HepG2 (cell line): ENCODE data around the gene PSEN2. TPM values are rescaled to one million over a fixed set of nuclear protein-coding genes. Genes with fewer than 3 reads are reported as not detected.

Experiments used
- ATAC-seq: fragments of 200-7000 bp; cut with Tn5 transposase; 3 replicates; pipeline ENCODE4 v1.9.1; 2020; ENCODE audit warnings: mild to moderate bottlenecking, moderate library complexity
- BruUV-seq: library from RNA; stranded (reverse); fragments of 400-500 nt; replicated peaks from 2 replicates; lab custom pipeline; 2021; lab: Mats Ljungman, UMichigan
- CTCF ChIA-PET: fragments of 300-600 bp; formaldehyde crosslinking; extraction: SDS; loops from one replicate; lab custom pipeline; 2021; ENCODE audit warnings: low total read pairs, inconsistent platforms, low intra/inter-chr PET ratio; lab: Yijun Ruan, JAX
- POLR2A ChIA-PET: fragments of 350-600 bp; sonication (Branson Sonifier 250); formaldehyde crosslinking; loops from one replicate; lab custom pipeline; 2020; ENCODE audit warnings: antibody characterized with exemption, inconsistent platforms; lab: Yijun Ruan, JAX
- DNase-seq: peaks from one replicate; pipeline ENCODE4 v3.0.0-alpha.2; 2015; ENCODE audit warnings: low spot score
- FAIRE-seq: peaks from 3 replicates; lab custom pipeline; 2011; peaks lifted over from hg19 to GRCh38; lab: Jason Lieb, UNC
- H2AFZ ChIP-seq: one replicate; pipeline ENCODE4 v1.6.1; 2011; ENCODE audit warnings: low read length, inconsistent platforms
- H3K27ac ChIP-seq: fragments of 300-600 bp; 3 replicates; pipeline ENCODE4 v1.8.0; 2011; ENCODE audit warnings: mixed run types, mild to moderate bottlenecking, mixed read lengths, low read length, inconsistent platforms; ENCODE audit not compliant: insufficient read depth; ENCODE audit errors: extremely low read length
- H3K27me3 ChIP-seq, 2 experiments: fragments of 200-600 bp in 1 of 2; 2 replicates in 1 of 2; 3 replicates in 1 of 2; pipeline versions ENCODE4 v1.6.0 to v1.8.0; 2011; ENCODE audit warnings: low read length in 2 of 2, mild to moderate bottlenecking in 2 of 2, moderate library complexity in 2 of 2, inconsistent platforms in 1 of 2; ENCODE audit not compliant: insufficient read depth in 2 of 2, control insufficient read depth in 1 of 2
- H3K36me3 ChIP-seq, 2 experiments: fragments of 200-600 bp in 1 of 2; replicated peaks in 1 of 2; 2 replicates in 1 of 2; 3 replicates in 1 of 2; pipeline versions ENCODE4 v1.5.1 to v1.8.0; 2011; ENCODE audit warnings: low read length in 2 of 2, inconsistent platforms in 1 of 2; ENCODE audit not compliant: insufficient read depth in 2 of 2, control insufficient read depth in 1 of 2
- H3K4me1 ChIP-seq: 2 replicates; pipeline ENCODE4 v1.5.1; 2012; ENCODE audit warnings: low read length, inconsistent platforms; ENCODE audit not compliant: insufficient read depth
- H3K4me2 ChIP-seq: 2 replicates; pipeline ENCODE4 v1.6.0; 2011; ENCODE audit warnings: low read depth, low read length, inconsistent platforms
- H3K4me3 ChIP-seq, 3 experiments: fragments of 200-600 bp in 1 of 3; sonication (generic), shearing (Covaris generic) in 1 of 3; replicated peaks in 1 of 3; 2 replicates each; pipeline ENCODE4 v1.5.1; 2011 to 2016; ENCODE audit warnings: low read length in 3 of 3, inconsistent platforms in 2 of 3, low read depth in 2 of 3, mild to moderate bottlenecking in 2 of 3, control low read depth in 1 of 3, mixed read lengths in 1 of 3; ENCODE audit not compliant: insufficient read depth in 1 of 3
- H3K79me2 ChIP-seq: one replicate; pipeline ENCODE4 v1.6.1; 2011; ENCODE audit warnings: low read length, inconsistent platforms; ENCODE audit not compliant: insufficient read depth
- H3K9ac ChIP-seq: 2 replicates; pipeline ENCODE4 v1.6.0; 2011; ENCODE audit warnings: mild to moderate bottlenecking, low read depth, low read length, inconsistent platforms; ENCODE audit not compliant: insufficient read depth
- H3K9me3 ChIP-seq: 2 replicates; pipeline ENCODE4 v1.5.1; 2012; ENCODE audit warnings: mild to moderate bottlenecking, low read length
- H4K20me1 ChIP-seq: 2 replicates; pipeline ENCODE4 v1.6.0; 2011; ENCODE audit warnings: inconsistent platforms, mild to moderate bottlenecking, low read length, moderate library complexity; ENCODE audit not compliant: insufficient read depth
- AHR ChIP-seq: IDR thresholded peaks from 2 replicates; pipeline ENCODE4 v1.6.1; 2018; ENCODE audit warnings: missing genetic modification reagents, missing compliant biosample characterization
- MED8 ChIP-seq: sonication (generic); formaldehyde crosslinking; IDR thresholded peaks from 2 replicates; pipeline ENCODE4 v1.8.1; 2023; ENCODE audit warnings: mild to moderate bottlenecking, missing genetic modification reagents; ENCODE audit not compliant: insufficient replicate concordance
- NFIB ChIP-seq: sonication (generic); formaldehyde crosslinking; IDR thresholded peaks from 2 replicates; pipeline ENCODE4 v1.9.0; 2021; ENCODE audit warnings: missing genetic modification reagents, mild to moderate bottlenecking, borderline replicate concordance
- PHF8 ChIP-seq: sonication (generic); formaldehyde crosslinking; IDR thresholded peaks from 2 replicates; pipeline ENCODE4 v1.5.0; 2020; ENCODE audit warnings: missing genetic modification reagents
- TIGD3 ChIP-seq: sonication (generic); formaldehyde crosslinking; IDR thresholded peaks from 2 replicates; pipeline ENCODE4 v1.5.1; 2020; ENCODE audit warnings: mild to moderate bottlenecking, missing genetic modification reagents, borderline replicate concordance
- ZFAT ChIP-seq: sonication (generic); formaldehyde crosslinking; conservative IDR thresholded peaks from 2 replicates; pipeline ENCODE4 v1.8.1; 2023; ENCODE audit warnings: missing genetic modification reagents, inconsistent platforms
- ZNF296 ChIP-seq: sonication (generic); formaldehyde crosslinking; conservative IDR thresholded peaks from 2 replicates; pipeline ENCODE4 v1.5.0; 2020; ENCODE audit warnings: mild to moderate bottlenecking, missing genetic modification reagents
- ZNF354B ChIP-seq: sonication (generic); formaldehyde crosslinking; IDR thresholded peaks from 2 replicates; pipeline ENCODE4 v1.8.0; 2022; ENCODE audit warnings: mild to moderate bottlenecking, missing genetic modification reagents
- ZNF660 ChIP-seq: sonication (generic); formaldehyde crosslinking; IDR thresholded peaks from 2 replicates; pipeline ENCODE4 v1.5.1; 2020; ENCODE audit warnings: mild to moderate bottlenecking, low read depth, missing genetic modification reagents, borderline replicate concordance
- ZNF75D ChIP-seq: sonication (generic); formaldehyde crosslinking; IDR thresholded peaks from 2 replicates; pipeline ENCODE4 v1.8.1; 2023; ENCODE audit warnings: missing genetic modification reagents, mild to moderate bottlenecking, borderline replicate concordance
- ZNF841 ChIP-seq: sonication (generic); formaldehyde crosslinking; IDR thresholded peaks from 2 replicates; pipeline ENCODE4 v1.8.1; 2023; ENCODE audit warnings: missing genetic modification reagents, borderline replicate concordance
- WGBS: methylation state at CpG from one replicate; pipeline ENCODE4 v1.1.6; 2017; ENCODE audit warnings: low lambda C conversion rate; 5-methylcytosine and 5-hydroxymethylcytosine counted together
- in situ Hi-C: cut with HindIII; loops from 2 replicates; pipeline ENCODE4 v1.10.0; 2017; ENCODE audit warnings: low pct_unique_long_range_greater_than_20kb; ENCODE audit not compliant: extremely low pct_ligation_motif_present
- intact Hi-C: fragments of 100-400 bp; cut with micrococcal nuclease; formaldehyde crosslinking; loops from one replicate; pipeline ENCODE4 v1.10.0; 2022; ENCODE audit not compliant: unreplicated experiment
- polyA plus RNA-seq, 8 experiments: library from polyadenylated mRNA; depleted of rRNA in 3 of 8; stranded (reverse) in 7 of 8; unstranded in 1 of 8; fragments of >200 nt; fragmentation: Illumina TruSeq in 4 of 8; extraction: Trizol in 4 of 8; gene quantifications; 2 replicates each; pipeline versions ENCODE4 v1.2.1 to v1.2.3, GENCODE V29; 2011 to 2016; ENCODE audit warnings: low read depth in 4 of 8, missing spikeins in 1 of 8, mixed read lengths in 1 of 8; ENCODE audit not compliant: insufficient read depth in 1 of 8
- total RNA-seq, 5 experiments: library from RNA; depleted of rRNA; stranded (reverse); fragments of >200 nt; fragmentation: Illumina TruSeq; extraction: Trizol; gene quantifications; 2 replicates each; pipeline ENCODE4 v1.2.3, GENCODE V29; 2016; ENCODE audit warnings: low read depth in 1 of 5

Gene PSEN2
- total and polyA plus RNA-seq, 2 of the 13 experiments (the other 11 are each of a cell fraction or from before 2014, with no cell fraction given) = 5.9 to 13.1 TPM

GRCh38 chr1:226889616-226890330, 19.4 kb downstream of the PSEN2 start:
- DNase-seq = no peak
- Histone ChIP-seq H4K20me1 (no peaks in the 10 kb centered on the region), H2AFZ (no peak overlapping the region), H3K4me2 (no peak overlapping the region), H3K27me3 (no peaks in the 10 kb centered on the region), H3K27ac (no peak overlapping the region), H3K4me1 (no peaks in the 10 kb centered on the region), H3K9me3 (no peaks in the 10 kb centered on the region), H3K36me3 (peaks cover 2 to 4% of the 10 kb centered on the region in 2 experiments; a peak in 4 of 5 replicates), H3K9ac (no peak overlapping the region), H3K79me2 (no peaks in the 10 kb centered on the region), H3K4me3 (no peak overlapping the region)
- no peak for FAIRE-seq
- POLR2A ChIA-PET = no interaction called here
- 74% methylated on average over 3 of the region's 12 CpGs for WGBS
- ATAC-seq = no peak
- intact Hi-C loops (no loop called here), in situ Hi-C loops (no loop called here)
- no TSS peak for BruUV-seq
- no peak for TF ChIP-seq TIGD3 (CRISPR knock-in tag)
- no peak for TF ChIP-seq ZNF660 (CRISPR knock-in tag)
- TF ChIP-seq NFIB (CRISPR knock-in tag) = no peak
- no peak for TF ChIP-seq ZNF841 (CRISPR knock-in tag)
- TF ChIP-seq ZNF75D (CRISPR knock-in tag) = no peak
- no peak for TF ChIP-seq AHR (CRISPR knock-in tag)
- no peak for TF ChIP-seq MED8
- no peak for TF ChIP-seq ZNF354B
- no peak for TF ChIP-seq ZNF296 (CRISPR knock-in tag)
- no peak for TF ChIP-seq PHF8
- TF ChIP-seq ZFAT (CRISPR knock-in tag) = no peak
- CTCF ChIA-PET = no interaction called here
